Spinal cord (tissue), 10 donors: Measurements from ENCODE around the gene SLC25A21. TPM values are rescaled to one million over a fixed set of nuclear protein-coding genes. Genes with fewer than 3 reads are reported as not detected.

ENCODE experiments used
- DNase-seq, 6 donors: peaks; one replicate each; pipeline versions ENCODE4 v3.0.0 to v3.0.0-alpha.2; 2013 to 2015; ENCODE audit warnings: low spot score in 6 of 6, low read depth in 4 of 6
- H3K27ac ChIP-seq: one replicate; pipeline ENCODE4 v1.5.1; 2013; ENCODE audit warnings: low read depth, low read length, control low read depth
- H3K27me3 ChIP-seq: one replicate; pipeline ENCODE4 v1.6.1; 2013; ENCODE audit warnings: low read length; ENCODE audit not compliant: control insufficient read depth, insufficient read depth
- H3K36me3 ChIP-seq: one replicate; pipeline ENCODE4 v1.6.1; 2013; ENCODE audit warnings: low read length; ENCODE audit not compliant: control insufficient read depth, insufficient read depth
- H3K4me1 ChIP-seq: one replicate; pipeline ENCODE4 v1.6.1; 2013; ENCODE audit warnings: low read length; ENCODE audit not compliant: control insufficient read depth, insufficient read depth
- H3K4me3 ChIP-seq: one replicate; pipeline ENCODE4 v1.5.1; 2013; ENCODE audit warnings: low read depth, low read length, control low read depth
- H3K9me3 ChIP-seq: one replicate; pipeline ENCODE4 v1.6.1; 2013; ENCODE audit warnings: low read length; ENCODE audit not compliant: control insufficient read depth, insufficient read depth
- WGBS: methylation state at CpG from one replicate; pipeline ENCODE4 v1.1.5; 2013; ENCODE audit warnings: missing lambda C conversion rate; ENCODE audit not compliant: insufficient coverage; 5-methylcytosine and 5-hydroxymethylcytosine counted together
- polyA plus RNA-seq, 2 donors: library from polyadenylated mRNA; unstranded; fragments of 120-200 nt; gene quantifications; one replicate each; pipeline ENCODE4 v1.2.1, GENCODE V29; 2013; ENCODE audit not compliant: insufficient read length in 2 of 2
- total RNA-seq, 2 donors: library from RNA; depleted of rRNA in 1 of 2; stranded (reverse); fragments of 120-200 nt in 1 of 2; fragments of >200 nt in 1 of 2; gene quantifications; one replicate each; pipeline versions ENCODE4 v1.2.3 to v1.2.4, GENCODE V29; 2013 to 2014
- donor health status: healthy.

Gene SLC25A21
- total and polyA plus RNA-seq, 4 donors = 0.99 to 4.5 (median 2.4) TPM

GRCh38 chr14:36860831-36861230, 311.6 kb downstream of the SLC25A21 start:
- Histone ChIP-seq H3K36me3 (no peaks in the 10 kb centered on the region), H3K27ac (no peak overlapping the region), H3K4me3 (no peak overlapping the region), H3K9me3 (no peaks in the 10 kb centered on the region), H3K4me1 (no peaks in the 10 kb centered on the region), H3K27me3 (peaks cover 2% of the 10 kb centered on the region)
- no peak for DNase-seq

- 100% methylated on average over 1 of the region's 3 CpGs for WGBS
- H3K4me3 ChIP-seq = no peak overlapping the region
- no peaks in the 10 kb centered on the region for H3K36me3 ChIP-seq
- H3K9me3 ChIP-seq = no peaks in the 10 kb centered on the region
- H3K27me3 ChIP-seq = peaks cover 2% of the 10 kb centered on the region
- no peak for DNase-seq
- no peak overlapping the region for H3K27ac ChIP-seq
- no peaks in the 10 kb centered on the region for H3K4me1 ChIP-seq
Observed at GRCh38 chr14:36859119-36859518, 313.3 kb downstream of the SLC25A21 start.

DNA sequence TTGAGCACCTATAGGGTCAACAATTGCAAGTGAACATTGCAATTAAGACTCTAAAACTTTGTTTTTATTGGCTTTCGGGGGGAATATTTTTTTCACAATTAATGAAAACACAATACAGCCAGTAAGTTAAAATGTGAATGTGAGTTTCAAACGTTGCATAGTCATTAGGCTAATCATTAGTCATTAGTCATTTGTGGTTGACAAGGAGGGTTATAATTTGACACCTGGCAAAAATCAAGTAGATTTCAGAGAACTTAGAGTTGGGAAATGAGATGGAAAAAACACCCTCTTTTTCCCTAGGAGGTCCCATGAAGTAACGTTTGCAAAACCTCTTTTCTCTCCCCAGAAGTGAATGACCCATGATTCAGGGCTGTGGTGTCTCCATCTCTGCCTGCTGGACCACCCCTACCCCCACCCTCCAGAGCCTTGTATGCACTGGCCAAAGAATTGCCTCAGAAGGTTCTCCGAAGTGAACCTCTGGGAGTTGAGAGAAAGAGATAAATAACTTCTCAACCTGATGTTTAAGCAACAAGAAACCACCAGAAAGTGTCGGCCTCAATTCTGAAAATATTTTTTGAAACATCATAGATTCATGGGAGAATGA, 314.5 kb downstream of the SLC25A21 start:
- Histone ChIP-seq H3K4me1 (peaks cover 4% of the 10 kb centered on the region), H3K27me3 (peaks cover 2% of the 10 kb centered on the region), H3K36me3 (no peaks in the 10 kb centered on the region), H3K9me3 (no peaks in the 10 kb centered on the region), H3K27ac (no peak overlapping the region), H3K4me3 (no peak overlapping the region)
- 33% methylated on average over 2 of the region's 5 CpGs for WGBS
- DNase-seq = no peak

- Histone ChIP-seq H3K27me3 (peaks cover 2% of the 10 kb centered on the region), H3K4me1 (peaks cover 4% of the 10 kb centered on the region), H3K27ac (no peak overlapping the region), H3K4me3 (no peak overlapping the region), H3K36me3 (no peaks in the 10 kb centered on the region), H3K9me3 (no peaks in the 10 kb centered on the region)
- no peak for DNase-seq
- WGBS = 56% methylated on average over 5 of the region's 7 CpGs
Observed at GRCh38 chr14:36857136-36857535, 315.3 kb downstream of the SLC25A21 start.

- no peak for DNase-seq
- no peaks in the 10 kb centered on the region for H3K9me3 ChIP-seq
- WGBS = 75% methylated on average over 12 of the region's 15 CpGs
Observed at GRCh38 chr14:36856095-36856878, 316.1 kb downstream of the SLC25A21 start.

GRCh38 chr14:36855396-36855795, 317.0 kb downstream of the SLC25A21 start:
- no peak overlapping the region for H3K4me3 ChIP-seq
- DNase-seq = no peak
- H3K36me3 ChIP-seq = no peaks in the 10 kb centered on the region
- peaks cover 2% of the 10 kb centered on the region for H3K27me3 ChIP-seq
- no peaks in the 10 kb centered on the region for H3K9me3 ChIP-seq
- H3K27ac ChIP-seq = no peak overlapping the region
- 86% methylated on average over 1 of the region's 3 CpGs for WGBS
- H3K4me1 ChIP-seq = peaks cover 4% of the 10 kb centered on the region

More at GRCh38 chr14:36856095-36856878, 316.1 kb downstream of the SLC25A21 start:
- peaks cover 2% of the 10 kb centered on the region for H3K27me3 ChIP-seq
- no peak overlapping the region for H3K4me3 ChIP-seq
- no peak overlapping the region for H3K27ac ChIP-seq
- peaks cover 4% of the 10 kb centered on the region for H3K4me1 ChIP-seq
- no peaks in the 10 kb centered on the region for H3K36me3 ChIP-seq

- peaks cover 2% of the 10 kb centered on the region for H3K27me3 ChIP-seq
- no peaks in the 10 kb centered on the region for H3K9me3 ChIP-seq
- WGBS = 43% methylated on average over 5 of the region's 5 CpGs
- H3K4me3 ChIP-seq = no peak overlapping the region
- no peak overlapping the region for H3K27ac ChIP-seq
- DNase-seq = peak in 2 of 6 donors; percentile 24 to 26
- no peaks in the 10 kb centered on the region for H3K36me3 ChIP-seq
- peaks cover 4% of the 10 kb centered on the region for H3K4me1 ChIP-seq
Observed at GRCh38 chr14:36852981-36853691, 319.3 kb downstream of the SLC25A21 start.

GRCh38 chr14:36848213-36848612, 324.2 kb downstream of the SLC25A21 start:
- Histone ChIP-seq H3K27ac (no peak overlapping the region), H3K4me1 (no peaks in the 10 kb centered on the region), H3K36me3 (no peaks in the 10 kb centered on the region), H3K9me3 (no peaks in the 10 kb centered on the region), H3K4me3 (no peak overlapping the region), H3K27me3 (no peaks in the 10 kb centered on the region)
- WGBS = 100% methylated on average over 2 of the region's 5 CpGs
- no peak for DNase-seq

DNA sequence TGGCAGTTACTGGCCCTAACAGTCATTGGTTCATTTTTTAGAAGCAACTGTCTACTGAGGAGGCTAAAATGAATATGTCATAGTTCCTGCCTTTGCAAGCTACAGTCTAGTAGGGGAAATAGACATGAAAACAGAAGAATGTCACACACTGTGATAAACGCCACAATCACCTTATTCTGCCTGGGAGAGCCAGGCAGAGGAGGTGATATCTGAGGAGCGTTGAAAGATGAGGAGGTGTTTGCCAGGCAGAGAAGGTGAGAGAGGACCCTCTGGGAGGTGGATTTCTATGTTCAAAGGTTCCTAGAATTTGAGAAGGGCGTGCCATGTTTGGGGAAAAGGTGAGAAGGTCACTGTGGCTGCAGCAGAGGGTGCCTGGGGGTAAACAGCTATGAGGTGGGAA, 325.0 kb downstream of the SLC25A21 start:
- 92% methylated on average over 3 of the region's 3 CpGs for whole genome bisulfite sequencing

More for the DNA sequence above, 325.0 kb downstream of the SLC25A21 start:
- Histone ChIP-seq H3K4me1 (no peaks in the 10 kb centered on the region), H3K9me3 (no peaks in the 10 kb centered on the region), H3K36me3 (no peaks in the 10 kb centered on the region), H3K4me3 (no peak overlapping the region), H3K27ac (no peak overlapping the region), H3K27me3 (no peaks in the 10 kb centered on the region)
- DNase-seq = no peak
